HG03442 (cell line): Measurements from ENCODE around the gene STAT5A.
A peak's percentile ranks its signal among the peaks of the same experiment; 100 is the strongest.

Experiments
- ATAC-seq: cut with Tn5 transposase; IDR thresholded peaks from one replicate; pipeline ENCODE4 v1.9.1; 2021; ENCODE audit warnings: mild to moderate bottlenecking, moderate library complexity; ENCODE audit not compliant: unreplicated experiment

The STAT5A gene

GRCh38 chr17:42266918-42267766 is 21.2 kb upstream of the STAT5A start:
- no peak for ATAC-seq

GRCh38 chr17:42268236-42268635 is 20.1 kb upstream of the STAT5A start:
- no peak for ATAC-seq

- ATAC-seq: no peak
These were observed 18.1 kb upstream of the STAT5A start for GRCh38 chr17:42270170-42270535.

DNA sequence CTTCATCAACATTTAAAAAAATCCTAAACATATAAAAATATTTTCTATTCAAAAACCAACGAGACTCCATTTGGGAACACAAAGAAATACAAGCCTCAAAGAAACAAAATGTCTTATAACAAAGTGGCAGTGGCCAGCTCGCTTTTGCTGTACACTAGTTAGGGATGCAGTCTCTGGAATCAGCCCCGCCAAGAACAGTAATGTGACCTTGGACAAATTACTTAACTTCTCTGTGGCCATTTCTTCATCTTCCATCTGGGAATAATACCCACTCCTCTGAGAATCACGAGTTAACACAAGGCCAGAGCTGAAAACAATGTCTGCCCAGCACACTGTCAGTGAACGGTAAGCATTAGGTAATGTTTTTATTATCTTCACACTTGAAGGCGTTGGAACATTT is 17.7 kb upstream of the STAT5A start:
- no peak for ATAC-seq

DNA sequence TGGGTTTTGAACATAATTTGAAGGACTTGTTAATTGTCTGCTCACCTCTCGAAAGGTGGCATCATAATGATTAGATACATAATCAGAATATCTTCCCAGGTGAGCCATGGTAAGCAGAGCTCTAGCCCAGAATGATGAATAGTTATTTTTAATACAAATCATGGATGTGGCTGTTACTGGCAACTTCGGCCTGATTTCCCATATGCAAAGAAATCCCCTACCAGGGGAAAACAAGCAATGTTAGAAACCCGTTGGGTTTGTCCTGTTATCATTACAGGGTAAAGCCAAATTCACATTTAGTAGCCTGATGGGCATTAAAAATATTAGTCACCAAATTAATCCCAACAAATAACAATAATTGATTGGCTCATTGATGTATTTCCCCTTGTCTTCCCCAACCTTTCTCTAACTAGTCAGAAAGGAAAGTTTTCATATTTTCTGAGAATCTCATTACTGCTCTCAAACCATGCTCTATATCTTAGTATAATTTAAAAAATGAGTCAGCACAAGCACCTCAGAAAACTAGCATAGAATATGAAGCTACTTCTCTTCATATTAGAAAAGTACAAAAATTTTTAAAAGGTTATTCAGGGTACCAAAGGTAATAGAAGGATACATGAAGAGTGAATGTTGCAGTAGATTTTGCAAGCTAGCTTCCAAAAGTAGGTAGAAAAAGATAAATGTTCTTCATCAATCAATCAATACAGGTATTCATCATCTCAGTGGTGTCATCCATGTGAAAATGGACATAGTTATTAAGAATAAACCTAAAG is 17.1 kb upstream of the STAT5A start:
- ATAC-seq: no peak

GRCh38 chr17:42271779-42272035 is 16.6 kb upstream of the STAT5A start:
- no peak for ATAC-seq

DNA sequence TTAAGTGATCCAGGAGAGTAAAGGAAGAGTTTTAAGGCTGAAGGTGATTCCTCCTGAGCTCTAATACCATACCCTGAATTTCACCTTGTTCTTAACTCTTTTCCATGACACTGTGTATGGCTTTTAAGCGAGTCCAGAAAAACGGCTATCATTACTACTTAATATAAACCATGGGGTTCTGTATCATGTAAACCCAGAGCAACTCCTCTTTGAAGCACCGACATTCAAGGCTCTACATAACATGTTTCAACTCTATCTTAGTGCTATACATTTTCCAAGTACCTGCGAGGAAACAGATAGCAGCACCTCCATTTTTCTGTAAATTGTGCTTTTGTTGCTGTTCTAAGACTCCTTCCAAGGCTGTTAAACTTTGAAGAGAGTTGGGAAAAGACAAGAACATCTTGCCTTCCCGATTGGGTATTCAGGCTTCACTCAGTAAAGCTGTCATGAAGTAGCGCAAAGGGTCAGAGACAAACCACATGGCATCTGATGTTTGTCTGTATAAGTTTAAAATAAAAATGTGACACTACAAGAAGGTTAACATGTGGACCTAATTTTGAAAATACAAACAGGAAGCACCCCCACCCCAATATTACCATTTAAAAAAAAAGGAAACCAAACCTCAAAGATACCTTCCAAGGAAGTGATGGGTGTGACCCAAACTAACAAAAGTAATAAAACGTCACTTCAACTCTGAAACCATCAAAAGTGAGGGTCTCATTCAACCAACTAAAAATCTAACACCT is 16.0 kb upstream of the STAT5A start:
- no peak for ATAC-seq

DNA sequence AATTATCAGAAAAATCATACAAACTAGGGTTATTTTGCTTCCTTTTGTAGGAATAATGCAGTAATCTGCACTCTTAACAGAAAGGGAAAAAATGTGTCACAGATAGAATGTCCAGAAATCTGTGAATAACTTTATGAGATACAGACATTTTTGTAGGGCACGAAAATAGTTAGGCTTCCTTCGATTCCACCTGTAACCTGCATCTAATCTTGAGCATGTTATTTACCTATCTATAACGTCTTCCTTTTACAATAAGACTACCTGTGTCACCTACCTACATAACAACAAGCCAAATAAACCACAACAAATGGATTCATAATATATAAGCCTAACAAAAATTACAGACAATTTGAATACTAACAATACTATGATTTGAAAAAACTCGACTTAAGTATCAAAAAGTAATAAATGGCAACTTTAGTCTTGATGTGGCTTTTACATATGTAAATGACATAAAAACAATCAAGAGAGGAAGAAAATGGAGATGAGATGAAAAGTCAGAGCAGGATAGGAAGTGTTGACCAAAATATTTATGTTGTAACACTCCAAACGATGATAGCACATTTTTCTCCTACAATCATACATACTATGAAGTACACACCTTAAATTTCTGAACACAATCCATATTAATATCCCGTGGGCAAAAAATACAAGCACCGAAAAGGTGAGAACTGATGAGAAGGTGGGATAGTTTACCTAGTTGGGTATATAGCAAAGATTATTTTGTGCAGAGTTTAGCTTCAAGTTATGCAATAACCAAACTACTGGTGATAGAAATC is 14.6 kb upstream of the STAT5A start:
- no peak for ATAC-seq

DNA sequence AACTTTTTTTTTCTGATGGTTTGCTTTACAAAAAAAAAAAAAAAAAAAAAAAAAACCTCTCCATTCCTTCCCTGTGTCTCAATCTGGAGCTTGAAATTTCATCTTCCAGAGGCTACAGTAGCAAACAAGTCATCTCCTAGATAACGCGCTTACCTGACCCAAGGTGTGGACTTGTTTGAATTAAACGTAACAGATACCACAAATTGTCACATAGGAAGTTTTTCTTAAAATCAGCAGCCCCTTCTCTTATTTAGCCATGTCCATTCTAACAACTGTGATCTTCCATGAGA is 14.1 kb upstream of the STAT5A start:
- no peak for ATAC-seq

GRCh38 chr17:42274812-42275526 is 13.3 kb upstream of the STAT5A start:
- no peak for ATAC-seq

DNA sequence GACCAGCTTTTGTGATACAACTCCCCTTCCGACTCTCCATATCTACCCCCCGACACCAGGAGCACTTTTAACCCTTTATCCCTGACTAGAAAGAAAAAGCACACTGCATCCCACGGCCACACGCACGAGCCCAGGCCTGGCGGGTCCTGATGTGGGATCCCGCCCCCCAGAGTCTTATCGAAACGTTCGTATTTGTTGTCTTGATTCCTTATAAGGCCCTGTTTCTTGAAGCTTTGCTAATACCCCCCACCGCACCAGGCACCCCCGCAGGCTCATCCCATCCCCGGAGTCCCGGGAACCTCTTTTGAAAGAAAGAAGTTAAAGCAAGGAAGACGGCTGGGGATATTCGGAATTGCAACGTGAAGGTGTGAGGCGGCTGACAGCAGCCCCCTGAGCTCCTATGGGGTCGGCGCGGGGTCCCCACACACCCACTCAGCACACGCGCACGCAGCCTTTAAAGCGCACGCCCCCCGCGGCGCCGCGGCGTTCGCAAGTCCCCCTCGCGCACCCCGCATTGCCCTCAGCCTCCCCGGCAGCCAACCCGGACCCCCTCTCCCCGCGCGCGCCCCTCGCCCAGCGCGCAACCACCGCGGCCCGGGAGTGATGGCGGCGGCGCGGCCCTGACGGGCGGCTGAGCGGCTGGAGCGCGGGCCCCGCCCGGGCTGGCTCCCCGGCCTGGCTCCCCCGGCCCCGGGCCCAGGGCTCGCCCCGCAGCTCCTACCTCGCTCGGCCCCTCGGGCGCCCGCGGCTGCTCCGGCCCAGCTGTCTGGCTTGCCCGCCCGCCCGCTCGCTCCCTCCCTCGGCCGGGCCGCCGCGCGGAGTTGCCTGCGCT is 12.6 kb upstream of the STAT5A start:
- ATAC-seq: peak; percentile 26

GRCh38 chr17:42276359-42276608 is 12.0 kb upstream of the STAT5A start, which contains the start of gene STAT5B:
Gene STAT5B, minus strand, starts transcription at chr17:42276391. Its CDS starts 44,264 bp downstream, at chr17:42232127.
- peak; percentile 59 for ATAC-seq

- peak; percentile 14 for ATAC-seq
These were observed 11.5 kb upstream of the STAT5A start for GRCh38 chr17:42276609-42277341.

DNA sequence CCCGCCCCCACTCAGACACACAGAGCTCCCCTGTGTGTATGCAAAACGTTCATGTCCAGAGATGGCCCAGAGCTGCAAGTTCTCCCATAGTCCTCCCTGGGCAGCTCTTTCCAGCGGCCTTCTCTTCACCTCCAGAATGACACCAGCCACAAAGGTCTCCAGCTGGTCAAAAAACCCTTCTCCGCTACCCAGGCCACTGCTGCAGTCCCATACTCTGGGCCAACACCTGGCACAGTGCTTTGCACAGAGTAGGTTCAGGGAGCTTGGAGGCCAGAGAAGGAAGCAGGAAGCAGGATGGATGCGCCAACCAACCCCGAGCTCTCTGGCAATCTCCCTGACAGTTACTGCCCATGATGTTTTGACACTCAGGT is 11.0 kb upstream of the STAT5A start:
- no peak for ATAC-seq

GRCh38 chr17:42279776-42280630 is 8.3 kb upstream of the STAT5A start:
- no peak for ATAC-seq

- no peak for ATAC-seq
These were observed 6.7 kb upstream of the STAT5A start for GRCh38 chr17:42281571-42282096.

DNA sequence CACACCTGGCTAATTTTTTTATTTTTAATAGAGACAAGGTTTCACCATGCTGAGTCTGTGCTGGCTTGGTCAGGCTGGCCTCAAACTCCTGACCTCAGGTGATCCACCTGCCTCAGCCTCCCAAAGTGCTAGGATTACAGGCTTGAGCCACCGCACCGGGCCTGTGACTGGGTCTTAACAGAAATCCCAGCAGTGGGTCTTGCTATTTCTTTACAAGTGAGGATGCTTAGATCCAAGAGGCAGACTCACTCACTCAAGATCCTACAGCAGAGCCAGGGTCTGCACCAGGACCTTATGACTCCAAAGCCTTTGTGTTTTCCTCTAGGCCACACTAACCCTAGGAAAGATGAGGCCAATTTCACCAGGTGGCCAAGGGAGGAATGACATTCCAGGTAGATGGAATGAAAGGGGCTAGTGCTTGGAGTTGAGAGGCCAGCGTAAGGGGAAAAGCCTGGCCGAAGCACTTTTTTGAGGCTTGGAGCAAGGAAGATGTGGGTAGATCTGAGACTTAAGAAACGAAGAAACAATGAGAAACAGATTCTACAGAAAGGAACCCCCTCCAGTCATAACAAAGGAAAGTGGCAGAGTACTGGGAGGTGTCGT is 5.7 kb upstream of the STAT5A start:
- no peak for ATAC-seq
